Lung (tissue), 12 donors: Measurements from ENCODE around the gene PRKRA. TPM values are rescaled to one million over a fixed set of nuclear protein-coding genes. Genes with fewer than 3 reads are reported as not detected.
A peak's percentile ranks its signal among the peaks of the same experiment; 100 is the strongest.

Experiments used
- ATAC-seq: fragments of 200-7000 bp; cut with Tn5 transposase; one replicate; pipeline ENCODE4 v1.9.1; 2020; ENCODE audit warnings: moderate number of reproducible peaks; ENCODE audit not compliant: insufficient read depth, low FRiP score
- DNase-seq, 3 donors: peaks; one replicate each; pipeline ENCODE4 v3.0.0-alpha.2; 2013 to 2017
- H3K27ac ChIP-seq, 2 donors: one replicate each; pipeline ENCODE4 v1.5.1; 2013; ENCODE audit warnings: mild to moderate bottlenecking in 2 of 2, moderate library complexity in 2 of 2, control low read depth in 1 of 2, inconsistent platforms in 1 of 2, low read depth in 1 of 2, low read length in 1 of 2
- H3K27me3 ChIP-seq, 3 donors: one replicate each; pipeline ENCODE4 v1.5.1; 2013; ENCODE audit warnings: low read length in 2 of 3; ENCODE audit not compliant: control insufficient read depth in 3 of 3, insufficient read depth in 3 of 3
- H3K36me3 ChIP-seq, 4 donors: one replicate each; pipeline ENCODE4 v1.5.1; 2013; ENCODE audit warnings: low read length in 4 of 4, mild to moderate bottlenecking in 1 of 4, moderate library complexity in 1 of 4; ENCODE audit not compliant: control insufficient read depth in 4 of 4, insufficient read depth in 4 of 4
- H3K4me1 ChIP-seq, 5 donors: one replicate each; pipeline ENCODE4 v1.5.1; 2013; ENCODE audit warnings: low read length in 5 of 5, mild to moderate bottlenecking in 2 of 5, moderate library complexity in 1 of 5; ENCODE audit not compliant: control insufficient read depth in 5 of 5, insufficient read depth in 5 of 5
- H3K4me3 ChIP-seq: one replicate; pipeline ENCODE4 v1.5.1; 2013; ENCODE audit warnings: mild to moderate bottlenecking, control low read depth, moderate library complexity
- H3K9ac ChIP-seq, 2 donors: one replicate each; pipeline ENCODE4 v1.5.1; 2013; ENCODE audit warnings: low read length in 2 of 2, control low read depth in 1 of 2; ENCODE audit not compliant: insufficient read depth in 1 of 2
- H3K9me3 ChIP-seq, 4 donors: one replicate each; pipeline ENCODE4 v1.5.1; 2013; ENCODE audit warnings: low read length in 3 of 4, mild to moderate bottlenecking in 1 of 4, moderate library complexity in 1 of 4; ENCODE audit not compliant: control insufficient read depth in 4 of 4, insufficient read depth in 3 of 4
- WGBS, 2 donors: extraction: QIAGEN DNeasy Blood & Tissue Kit; methylation state at CpG; one replicate each; pipeline ENCODE4 v1.1.7; 2013; 5-methylcytosine and 5-hydroxymethylcytosine counted together
- polyA plus RNA-seq, 2 donors: library from polyadenylated mRNA; stranded (reverse); fragments of 200-250 nt; gene quantifications; one replicate each; pipeline ENCODE4 v1.2.1, GENCODE V29; 2013
- total RNA-seq, 2 donors: library from RNA; depleted of rRNA in 1 of 2; stranded (reverse); fragments of >200 nt in 1 of 2; gene quantifications; one replicate each; pipeline ENCODE4 v1.2.1, GENCODE V29; 2014 to 2021
- TF ChIP-seq, protein P1 (sequence below): IDR thresholded peaks from 2 replicates; pipeline ENCODE4 v1.5.1; 2012; ENCODE audit warnings: mild to moderate bottlenecking; ENCODE audit errors: control extremely low read depth, extremely low read depth
- donor health status: control.
- donor health status: control.
- donor health status: Bipolar disorder and iron deficiency.
- donor health status: healthy.
- donor health status: DM: yes; HTN: yes; CAD: no.

PRKRA gene
- total and polyA plus RNA-seq, 4 donors: 26.8 to 68.5 (median 43.7) TPM

DNA sequence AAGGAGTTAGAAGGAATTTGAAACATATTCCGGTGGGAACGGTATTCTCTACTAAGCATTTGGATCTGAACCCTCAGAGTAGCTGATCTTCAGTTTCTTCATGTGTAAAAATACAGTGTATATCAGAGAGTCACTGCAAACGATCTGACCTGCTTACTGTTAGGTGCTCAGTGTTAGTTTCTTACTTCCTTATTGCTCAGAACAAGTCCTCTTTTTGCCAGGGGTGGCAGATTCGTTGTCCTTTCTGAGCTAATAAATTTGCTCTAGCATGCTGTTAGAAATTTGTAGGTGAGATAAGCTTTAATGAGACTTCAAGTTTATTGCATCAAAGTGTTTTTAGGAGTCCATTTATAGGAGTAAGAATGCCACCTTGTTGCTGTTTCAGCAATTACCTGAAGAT, 45.1 kb upstream of the PRKRA start:
- Histone ChIP-seq H3K27ac (no peak overlapping the region), H3K36me3 (peaks cover 21 to 51% (median 32%) of the 10 kb centered on the region in 4 donors), H3K9ac (no peak overlapping the region), H3K27me3 (no peaks in the 10 kb centered on the region), H3K4me3 (no peak overlapping the region), H3K4me1 (peaks cover 0 to 2% (median 0%) of the 10 kb centered on the region in 5 donors), H3K9me3 (no peaks in the 10 kb centered on the region)
- WGBS, 2 donors: 80 to 83% methylated on average over 4 of the region's 4 CpGs
- ATAC-seq (no peak), DNase-seq (no peak)
- TF ChIP-seq, protein P1, sequence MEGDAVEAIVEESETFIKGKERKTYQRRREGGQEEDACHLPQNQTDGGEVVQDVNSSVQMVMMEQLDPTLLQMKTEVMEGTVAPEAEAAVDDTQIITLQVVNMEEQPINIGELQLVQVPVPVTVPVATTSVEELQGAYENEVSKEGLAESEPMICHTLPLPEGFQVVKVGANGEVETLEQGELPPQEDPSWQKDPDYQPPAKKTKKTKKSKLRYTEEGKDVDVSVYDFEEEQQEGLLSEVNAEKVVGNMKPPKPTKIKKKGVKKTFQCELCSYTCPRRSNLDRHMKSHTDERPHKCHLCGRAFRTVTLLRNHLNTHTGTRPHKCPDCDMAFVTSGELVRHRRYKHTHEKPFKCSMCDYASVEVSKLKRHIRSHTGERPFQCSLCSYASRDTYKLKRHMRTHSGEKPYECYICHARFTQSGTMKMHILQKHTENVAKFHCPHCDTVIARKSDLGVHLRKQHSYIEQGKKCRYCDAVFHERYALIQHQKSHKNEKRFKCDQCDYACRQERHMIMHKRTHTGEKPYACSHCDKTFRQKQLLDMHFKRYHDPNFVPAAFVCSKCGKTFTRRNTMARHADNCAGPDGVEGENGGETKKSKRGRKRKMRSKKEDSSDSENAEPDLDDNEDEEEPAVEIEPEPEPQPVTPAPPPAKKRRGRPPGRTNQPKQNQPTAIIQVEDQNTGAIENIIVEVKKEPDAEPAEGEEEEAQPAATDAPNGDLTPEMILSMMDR: no peak

DNA sequence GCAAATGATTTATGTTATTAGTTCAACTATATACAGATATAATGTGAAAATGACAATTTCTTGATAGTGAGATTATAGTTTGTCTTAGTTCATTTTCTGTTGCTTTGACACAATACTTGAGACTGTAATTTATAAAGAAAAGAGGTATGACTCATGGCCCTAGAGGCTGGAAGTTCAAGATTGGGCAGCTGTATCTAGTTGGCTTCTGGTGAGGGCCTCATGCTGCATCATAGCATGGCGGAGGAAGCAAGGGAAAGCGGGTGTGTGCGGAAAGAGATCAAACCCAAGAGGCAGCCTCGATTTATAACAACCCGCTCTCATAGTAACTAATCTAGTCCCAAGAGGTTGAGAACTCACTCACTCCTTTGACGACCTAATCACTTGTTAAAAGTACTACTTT, 40.6 kb upstream of the PRKRA start:
- no peaks in the 10 kb centered on the region for H3K27me3 ChIP-seq
- no peak overlapping the region for H3K27ac ChIP-seq
- ATAC-seq: no peak
- no peak overlapping the region for H3K9ac ChIP-seq
- H3K9me3 ChIP-seq: no peaks in the 10 kb centered on the region
- DNase-seq: no peak
- peaks cover 0 to 7% (median 0%) of the 10 kb centered on the region in 5 donors for H3K4me1 ChIP-seq
- H3K4me3 ChIP-seq: no peak overlapping the region
- WGBS, 2 donors: 83 to 98% methylated on average over 6 of the region's 6 CpGs
- TF ChIP-seq, protein P1: no peak
- H3K36me3 ChIP-seq: peaks cover 10 to 36% (median 18%) of the 10 kb centered on the region in 4 donors

DNA sequence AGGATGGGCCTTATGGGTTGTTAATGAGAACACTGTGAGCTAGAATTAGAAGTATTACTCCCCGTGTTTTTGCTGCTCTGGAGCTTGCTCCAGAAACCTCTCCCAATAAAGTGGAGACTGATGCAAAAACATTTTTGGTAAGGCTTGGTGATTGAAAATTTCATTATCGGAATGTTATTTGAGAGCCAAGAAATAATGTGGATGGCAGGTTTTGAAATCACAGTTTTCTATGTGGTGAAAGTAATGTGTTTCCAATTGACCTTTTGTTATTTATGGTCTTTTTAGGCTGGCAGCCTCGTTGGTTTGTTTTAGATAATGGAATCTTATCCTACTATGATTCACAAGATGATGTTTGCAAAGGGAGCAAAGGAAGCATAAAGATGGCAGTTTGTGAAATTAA, 34.4 kb upstream of the PRKRA start:
- H3K9me3 ChIP-seq: no peaks in the 10 kb centered on the region
- no peak overlapping the region for H3K9ac ChIP-seq
- DNase-seq (no peak), ATAC-seq (no peak)
- H3K4me1 ChIP-seq: peaks cover 0 to 33% (median 18%) of the 10 kb centered on the region in 5 donors
- H3K36me3 ChIP-seq: peaks cover 0 to 10% (median 6%) of the 10 kb centered on the region in 4 donors
- WGBS, 2 donors: 79 to 82% methylated on average over 3 of the region's 3 CpGs
- TF ChIP-seq, protein P1: no peak
- peak overlapping the region in 1 of 2 donors; percentile 45 for H3K27ac ChIP-seq
- H3K4me3 ChIP-seq: no peak overlapping the region
- H3K27me3 ChIP-seq: no peaks in the 10 kb centered on the region
